GM19193 (cell line): ENCODE measurements around the gene SLC9A9.

Experiments
- POLR2A ChIP-seq: IDR thresholded peaks from 4 replicates; pipeline ENCODE4 v1.6.1; 2011; ENCODE audit not compliant: insufficient read depth, insufficient read length; ENCODE audit errors: extremely low read depth

The SLC9A9 gene

DNA sequence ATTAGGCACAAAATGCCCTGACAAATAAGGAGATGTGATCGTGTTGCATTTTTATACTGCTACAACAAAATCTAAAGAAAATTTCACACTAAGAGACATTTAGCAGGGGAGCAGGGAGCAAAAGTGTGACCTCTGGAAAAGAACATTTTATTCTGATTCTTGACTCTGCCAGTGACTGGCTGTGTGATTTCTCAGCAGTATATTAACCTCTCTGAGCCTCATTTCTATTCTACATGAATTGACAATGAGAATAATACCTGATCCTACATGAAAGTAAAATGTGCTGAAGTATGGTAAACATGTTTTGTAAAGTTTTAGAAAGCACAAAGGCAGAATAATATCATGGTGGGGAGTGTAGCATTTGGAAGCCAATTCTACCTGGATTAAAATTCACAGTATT lies 273.3 kb downstream of the SLC9A9 start:
- TF ChIP-seq POLR2A = no peak

DNA sequence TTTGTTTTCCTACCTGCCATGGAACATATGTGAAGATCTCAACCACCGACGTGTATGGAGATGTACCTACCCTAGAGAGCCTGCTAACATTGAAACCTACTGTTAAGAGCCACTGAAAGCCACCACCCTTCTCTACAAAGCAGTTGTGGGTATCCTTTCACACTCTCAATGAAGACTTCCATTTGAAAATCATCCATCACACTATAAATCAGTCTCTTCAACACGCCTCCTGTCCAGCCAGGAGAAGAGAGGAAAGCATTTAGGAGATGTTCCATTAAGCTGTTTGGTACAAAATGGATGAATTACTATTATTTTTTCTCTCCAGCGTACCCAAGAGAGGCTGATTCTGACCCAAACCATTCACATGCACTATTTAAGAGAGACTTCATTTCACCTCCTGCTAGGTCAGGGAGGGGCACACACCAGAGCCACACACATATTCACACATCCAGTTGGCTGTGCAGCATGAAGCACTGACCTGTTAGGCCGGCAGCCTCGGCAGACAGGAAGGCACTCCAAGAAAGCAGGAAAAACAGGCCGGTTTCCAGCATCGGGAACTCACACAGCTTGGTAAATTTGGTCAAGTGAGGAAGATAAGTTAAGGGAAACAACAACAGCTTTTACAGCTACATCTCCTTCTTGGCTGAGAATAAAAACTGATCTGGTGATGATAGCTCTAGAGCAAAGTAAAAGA lies 274.5 kb downstream of the SLC9A9 start:
- TF ChIP-seq POLR2A = no peak

DNA sequence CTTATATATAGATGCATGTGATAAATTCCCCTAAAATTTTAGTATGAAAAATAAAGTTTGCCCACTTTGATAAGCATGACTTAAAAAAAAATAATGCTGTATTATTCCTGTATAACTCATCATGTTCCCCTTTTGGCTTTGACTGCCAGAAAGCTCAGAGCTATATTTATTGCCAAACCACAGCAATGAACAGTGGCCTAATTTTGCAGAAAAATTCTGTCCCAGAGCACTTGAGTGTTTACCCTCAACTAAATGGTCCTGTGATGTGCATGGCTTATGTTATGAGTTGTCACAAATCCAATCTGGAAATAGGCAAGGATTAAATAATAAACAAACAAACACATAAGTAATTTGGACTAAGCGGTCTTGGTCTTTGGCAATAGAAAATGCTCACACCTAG lies 276.7 kb downstream of the SLC9A9 start:
- TF ChIP-seq POLR2A = no peak

DNA sequence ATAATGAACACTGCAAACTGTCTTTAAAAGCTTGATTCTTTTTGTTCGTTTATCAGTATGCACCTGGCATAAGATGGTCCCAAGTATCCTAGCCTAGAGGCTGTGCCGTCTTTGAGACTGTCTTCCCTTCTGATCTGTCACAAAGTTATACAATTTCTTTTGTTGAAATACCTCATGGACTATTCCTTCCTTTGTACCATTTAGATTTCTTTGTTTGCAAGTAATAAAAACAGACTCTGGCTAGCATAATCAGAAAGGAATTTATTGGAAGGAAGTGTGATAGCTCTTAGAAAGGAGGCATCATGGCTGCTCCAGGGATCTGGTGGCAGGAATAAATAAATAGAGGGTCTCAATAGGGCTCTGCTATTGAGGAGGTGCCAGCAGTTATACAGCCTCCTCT lies 280.4 kb downstream of the SLC9A9 start:
- TF ChIP-seq POLR2A = no peak

DNA sequence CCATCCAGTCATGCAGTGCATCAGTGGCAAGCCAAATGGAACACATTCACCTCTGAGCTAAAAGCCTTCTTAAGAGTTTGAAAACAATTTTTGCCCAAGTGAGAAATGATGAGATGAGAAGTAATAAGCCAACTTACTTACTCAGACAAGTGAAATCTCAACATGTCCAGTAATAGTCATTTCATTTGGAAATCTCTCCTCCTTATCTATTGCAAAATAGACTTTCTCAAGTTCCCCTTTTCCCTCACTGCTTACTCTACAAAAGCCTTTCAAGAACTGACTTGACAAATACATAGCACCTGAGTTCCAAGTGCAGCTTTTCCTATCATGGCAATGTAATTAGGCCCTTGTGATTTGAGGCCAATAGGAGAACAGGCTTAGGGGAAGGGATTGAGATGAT lies 282.3 kb downstream of the SLC9A9 start:
- no peak for TF ChIP-seq POLR2A

DNA sequence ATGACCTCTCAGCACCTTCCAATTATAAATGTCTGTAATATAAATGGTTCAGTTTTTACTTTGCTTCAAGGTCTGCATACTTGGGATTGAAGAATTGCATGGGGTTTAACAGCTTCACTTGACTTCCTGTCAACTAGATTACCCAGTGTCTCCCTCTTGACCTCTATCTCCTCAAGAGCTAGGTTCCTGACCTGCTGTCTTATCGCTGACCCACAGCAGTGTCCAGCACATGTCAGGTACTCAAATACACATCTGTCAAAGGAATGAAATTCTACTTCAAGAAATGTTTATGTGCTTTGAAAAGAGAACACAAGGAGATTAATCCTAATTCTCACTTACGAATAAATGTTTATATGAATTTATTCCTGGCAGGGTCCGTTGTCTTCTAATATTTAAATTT lies 284.5 kb downstream of the SLC9A9 start:
- no peak for TF ChIP-seq POLR2A

DNA sequence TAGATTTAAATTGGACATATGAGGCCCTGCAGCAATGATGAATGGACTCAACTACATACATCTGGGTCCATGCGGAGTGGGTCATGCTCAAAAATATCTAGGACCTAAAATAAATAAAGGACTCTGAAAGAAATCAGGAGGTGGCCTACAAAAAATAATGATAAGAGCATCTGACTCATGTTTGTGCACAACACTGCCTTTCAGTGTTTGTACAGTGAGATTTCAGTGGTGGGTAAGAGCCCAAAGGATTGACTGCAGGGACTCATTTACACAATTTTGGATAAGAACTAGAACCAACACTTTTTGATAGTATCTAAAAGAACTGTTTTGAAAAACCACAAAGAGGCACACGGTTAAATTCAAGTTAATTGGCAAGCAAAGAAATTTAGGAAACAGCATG lies 285.5 kb downstream of the SLC9A9 start:
- no peak for TF ChIP-seq POLR2A

DNA sequence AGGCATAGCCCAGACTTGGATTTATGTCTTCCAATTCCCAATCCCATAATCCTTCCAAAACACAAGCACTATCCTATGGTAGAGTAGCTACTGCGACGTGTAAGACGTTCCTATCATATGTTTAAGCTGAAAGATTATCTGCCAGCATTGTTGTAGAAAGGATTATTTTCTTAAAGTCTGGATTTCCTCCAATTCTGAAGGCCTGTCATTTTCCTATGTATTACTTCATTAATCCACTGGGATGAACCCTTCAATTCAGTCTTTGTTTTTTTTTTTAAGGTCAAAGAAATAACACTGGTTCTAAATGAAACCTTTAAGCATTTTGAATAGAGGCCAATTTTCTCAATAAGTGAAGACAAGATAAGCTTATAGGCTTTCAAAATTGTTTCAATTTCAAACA lies 289.0 kb downstream of the SLC9A9 start:
- TF ChIP-seq POLR2A = no peak

DNA sequence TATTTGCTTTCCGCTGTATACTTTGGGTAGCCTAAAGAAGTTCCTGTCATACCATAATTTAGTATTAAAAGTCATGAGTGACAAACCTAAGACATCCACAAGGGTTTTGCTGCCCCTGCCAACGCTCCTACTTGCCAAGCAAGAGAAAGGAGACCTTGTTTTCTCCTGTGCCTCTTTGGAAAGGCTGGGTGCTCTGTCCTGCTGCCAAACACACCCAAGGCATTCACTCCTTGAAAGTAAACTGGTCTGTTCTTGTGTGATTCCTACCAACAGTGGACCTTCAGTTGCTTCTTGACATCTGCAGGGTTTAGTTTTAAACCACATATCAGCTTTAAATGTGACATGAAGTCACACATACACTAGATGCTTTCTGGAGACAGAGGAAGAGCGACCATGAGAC lies 295.4 kb downstream of the SLC9A9 start:
- no peak for TF ChIP-seq POLR2A

DNA sequence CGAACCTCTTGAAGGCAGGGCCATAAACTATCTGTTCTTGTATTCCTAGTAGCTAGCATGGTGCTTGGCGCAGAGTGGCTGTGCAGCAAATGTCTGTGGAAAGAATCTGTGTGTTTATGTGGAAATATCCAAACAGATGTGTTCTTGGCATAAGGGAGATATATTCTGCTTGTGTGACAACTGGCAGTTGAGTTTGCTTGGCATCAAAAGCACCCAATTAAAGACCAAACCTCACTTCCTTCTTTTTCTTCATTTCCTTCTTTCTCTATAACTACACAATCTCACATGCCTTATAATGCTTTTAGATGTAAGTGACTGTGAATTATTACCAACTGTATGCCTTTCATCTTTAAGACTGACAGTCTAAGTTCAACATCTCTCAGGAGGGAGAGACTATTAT lies 296.5 kb downstream of the SLC9A9 start:
- no peak for TF ChIP-seq POLR2A

DNA sequence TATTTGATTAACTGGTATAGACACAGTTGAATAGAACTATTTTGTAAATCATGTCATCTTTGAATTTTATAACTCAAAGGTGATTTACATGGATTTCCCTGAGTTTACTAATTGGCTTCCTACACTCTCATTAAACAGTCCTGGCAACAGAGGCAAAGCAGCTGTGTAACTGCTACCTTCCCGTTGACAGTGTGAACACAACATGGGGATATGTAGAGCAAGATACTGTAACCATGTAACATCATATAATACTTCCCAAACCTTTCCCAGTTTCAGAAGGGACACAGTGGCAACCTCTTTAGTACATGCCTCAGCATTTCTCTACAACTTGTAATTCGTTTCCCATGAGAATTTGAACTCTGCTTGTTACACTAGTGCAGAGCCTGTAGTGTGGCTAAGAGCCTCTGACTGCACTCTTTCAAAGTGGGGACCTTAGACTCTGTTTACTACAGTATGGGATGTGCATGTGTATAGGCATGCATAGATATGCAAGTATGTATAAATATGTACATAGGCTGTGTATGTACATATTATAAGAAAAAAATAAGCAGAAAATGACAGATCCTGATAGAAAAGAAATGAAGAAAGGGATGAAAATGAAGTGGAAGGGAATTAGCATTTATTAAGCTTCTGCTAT lies 299.3 kb downstream of the SLC9A9 start:
- no peak for TF ChIP-seq POLR2A

DNA sequence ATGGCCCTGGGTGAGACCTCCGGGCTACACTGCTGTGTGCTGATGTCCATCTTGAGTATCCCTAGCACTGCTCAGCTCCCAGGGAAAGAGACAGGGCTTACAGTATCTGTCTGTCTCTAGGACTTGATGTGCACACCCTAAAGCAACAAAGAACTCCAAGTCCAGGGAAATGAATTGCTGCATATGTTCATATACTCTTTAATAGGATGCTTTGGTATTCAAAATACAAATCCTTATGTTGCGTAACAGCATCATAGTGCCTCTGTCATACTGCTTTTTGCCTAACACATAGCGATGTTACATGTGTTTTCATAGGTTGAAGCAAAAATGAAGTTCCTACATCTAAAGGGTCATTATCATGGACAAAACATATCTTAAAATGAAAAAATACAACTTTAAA lies 299.9 kb downstream of the SLC9A9 start:
- no peak for TF ChIP-seq POLR2A

DNA sequence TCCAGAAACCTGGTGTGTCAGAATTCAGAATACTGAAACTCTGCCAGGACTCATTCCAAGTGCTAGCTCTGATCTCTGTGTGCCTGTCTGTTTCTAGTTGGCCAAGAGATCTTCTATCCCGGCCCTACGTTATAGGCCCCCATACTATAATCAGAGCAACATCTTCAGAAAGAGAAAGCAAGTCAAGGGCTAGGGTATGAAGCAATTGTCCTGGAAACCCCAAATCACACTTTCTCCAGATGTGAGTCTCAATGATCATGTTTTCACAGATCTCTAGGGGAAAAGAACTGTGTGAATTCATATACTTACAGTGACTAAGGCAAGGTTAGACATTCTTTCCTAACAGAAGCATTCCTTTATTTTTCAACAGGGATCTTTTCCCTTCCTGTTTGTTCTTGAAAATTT lies 309.7 kb downstream of the SLC9A9 start:
- TF ChIP-seq POLR2A = no peak

DNA sequence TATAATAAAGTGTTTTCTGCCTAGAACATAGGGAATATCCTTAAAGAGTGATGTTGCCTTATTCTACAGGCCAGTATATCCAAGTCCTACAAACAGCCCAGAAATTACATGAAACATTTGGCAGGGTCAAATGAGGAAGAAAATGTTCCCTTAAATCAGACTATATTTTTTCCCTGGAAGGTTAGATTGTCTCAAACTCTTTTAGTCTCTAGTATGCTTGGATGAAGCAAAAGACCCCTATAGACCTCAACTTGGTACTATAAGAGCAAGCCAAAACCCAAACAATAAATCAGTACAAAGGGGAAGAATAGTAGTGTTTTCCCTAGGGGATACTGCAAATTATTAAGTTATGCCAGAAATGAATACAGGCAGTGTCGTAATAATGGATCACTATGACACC lies 310.2 kb downstream of the SLC9A9 start:
- no peak for TF ChIP-seq POLR2A

DNA sequence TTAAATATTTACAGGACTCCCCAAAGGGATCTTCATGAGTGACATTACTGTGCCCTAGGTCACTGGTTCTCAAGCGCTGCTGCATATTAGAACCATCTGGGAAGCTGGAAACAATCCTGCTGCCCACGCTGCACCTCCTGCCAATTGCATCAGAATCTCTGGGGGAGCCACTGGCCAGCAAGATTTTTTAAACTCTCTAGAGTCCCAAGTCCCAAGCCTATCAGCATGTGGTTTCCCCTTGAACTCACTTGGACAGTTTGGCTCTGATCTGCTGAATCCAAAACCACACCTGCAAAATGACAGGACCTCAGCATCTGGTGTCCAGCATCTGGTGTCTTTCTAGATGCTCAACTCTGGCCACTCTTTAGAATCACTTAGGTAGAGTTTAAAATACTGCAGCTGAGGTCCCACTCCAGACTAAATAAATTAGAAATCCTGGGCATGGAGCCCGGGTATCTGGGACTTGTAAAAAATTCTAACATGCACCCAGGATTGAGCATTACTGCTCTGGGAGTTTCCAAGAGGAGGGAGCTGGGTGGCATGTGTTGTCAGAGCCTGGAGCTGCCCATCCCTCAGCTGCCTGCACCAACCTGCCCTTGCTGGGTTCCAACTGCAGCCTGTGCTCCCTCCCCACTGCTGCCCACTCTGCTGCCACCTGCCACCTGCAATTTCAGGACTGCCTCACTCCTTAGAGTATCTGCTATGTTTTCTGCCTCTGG lies 311.3 kb downstream of the SLC9A9 start:
- no peak for TF ChIP-seq POLR2A
